ENCODE measurements around the gene TAF11L14. TPM values are rescaled to one million over a fixed set of nuclear protein-coding genes. Genes with fewer than 3 reads are reported as not detected.
"Not testable (repeated sequence)": the region's sequence is repeated elsewhere in the genome, so short reads cannot be mapped to it uniquely, and the experiment has no call there.

The TAF11L14 gene
- total RNA-seq (2014; rRNA removed; shearing (Covaris generic)) = not detected in 2 replicates
- polyA plus RNA-seq (2015; cell fraction: cytosol; rRNA removed) = not detected in 2 replicates
- polyA plus RNA-seq (2015; cell fraction: nucleus; rRNA removed) = not detected in 2 replicates

DNA sequence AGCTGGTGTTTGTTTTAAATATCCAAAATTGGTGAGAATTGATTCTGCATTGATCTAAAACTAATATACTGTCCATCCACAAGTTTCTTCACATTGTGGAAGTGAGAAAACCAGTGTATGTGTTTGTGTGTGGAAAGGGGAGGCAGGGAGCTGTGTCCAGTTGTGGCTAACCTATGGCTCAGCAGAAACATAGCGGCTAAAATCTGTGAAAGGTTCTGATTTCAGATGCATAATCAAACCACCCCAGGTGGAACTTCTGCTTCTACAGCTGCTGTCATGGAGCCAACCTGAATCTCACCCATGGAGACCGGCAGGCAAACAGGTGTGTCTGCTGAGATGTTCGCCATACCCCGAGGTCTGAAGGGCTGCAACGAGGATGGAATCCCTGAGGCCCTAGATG is at the start of gene TAF11L14:
Gene TAF11L14, plus strand, starts transcription at position 301 of the 400 bp plus-strand sequence.
- DNase-seq (ENCODE audit: low read depth, low spot score) = no peak
- in situ Hi-C loops (cut with HindIII; ENCODE audit: low pct_unique_long_range_greater_than_20kb, low sequenced_read_pairs) = no loop called here

- in situ Hi-C loops (cut with HindIII; ENCODE audit: low pct_unique_long_range_greater_than_20kb, low sequenced_read_pairs); DNase-seq (ENCODE audit: low read depth, low spot score): not testable (repeated sequence)
Observed at GRCh38 chr5:17585658-17586057, 48.6 kb upstream of the TAF11L14 start, which contains the start of gene TAF11L7. TSS of gene TAF11L7 (minus strand) at chr5:17585758.

GRCh38 chr5:17590860-17591259 is 43.4 kb upstream of the TAF11L14 start, which contains the start of gene TAF11L8:
TSS of gene TAF11L8 (minus strand) at chr5:17590960.
- in situ Hi-C loops (cut with HindIII; ENCODE audit: low pct_unique_long_range_greater_than_20kb, low sequenced_read_pairs) = not testable (repeated sequence)

GRCh38 chr5:17594255-17594654 is 40.0 kb upstream of the TAF11L14 start, which contains the start of gene TAF11L9:
TSS of gene TAF11L9 (minus strand) at chr5:17594394.
- in situ Hi-C loops (cut with HindIII; ENCODE audit: low pct_unique_long_range_greater_than_20kb, low sequenced_read_pairs) = not testable (repeated sequence)

More at GRCh38 chr5:17590860-17591259, 43.4 kb upstream of the TAF11L14 start, which contains the start of gene TAF11L8:
- not testable (repeated sequence) for DNase-seq (ENCODE audit: low read depth, low spot score)

DNA sequence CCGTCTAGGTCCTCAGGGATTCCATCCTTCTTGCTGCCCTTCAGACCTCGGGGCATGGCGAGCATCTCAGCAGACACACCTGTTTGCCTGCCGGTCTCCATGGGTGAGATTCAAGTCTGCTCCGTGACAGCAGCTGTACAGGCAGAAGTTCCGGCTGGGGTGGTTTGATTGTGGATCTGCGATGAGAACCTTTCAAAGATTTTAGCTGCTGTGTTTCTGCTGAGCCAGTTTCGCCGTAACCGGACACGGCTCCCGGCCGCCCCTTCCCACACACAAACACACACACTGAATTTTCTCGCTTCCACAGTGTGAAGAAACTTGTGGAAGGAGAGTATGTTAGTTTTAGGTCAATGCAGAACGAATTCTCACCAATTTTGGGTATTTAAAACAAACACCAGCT is 36.5 kb upstream of the TAF11L14 start, which contains the start of gene TAF11L10:
Gene TAF11L10, minus strand, starts transcription at position 101 of the 400 bp plus-strand sequence.
- DNase-seq (ENCODE audit: low read depth, low spot score); in situ Hi-C loops (cut with HindIII; ENCODE audit: low pct_unique_long_range_greater_than_20kb, low sequenced_read_pairs): not testable (repeated sequence)

More at GRCh38 chr5:17594255-17594654, 40.0 kb upstream of the TAF11L14 start, which contains the start of gene TAF11L9:
- not testable (repeated sequence) for DNase-seq (ENCODE audit: low read depth, low spot score)

DNA sequence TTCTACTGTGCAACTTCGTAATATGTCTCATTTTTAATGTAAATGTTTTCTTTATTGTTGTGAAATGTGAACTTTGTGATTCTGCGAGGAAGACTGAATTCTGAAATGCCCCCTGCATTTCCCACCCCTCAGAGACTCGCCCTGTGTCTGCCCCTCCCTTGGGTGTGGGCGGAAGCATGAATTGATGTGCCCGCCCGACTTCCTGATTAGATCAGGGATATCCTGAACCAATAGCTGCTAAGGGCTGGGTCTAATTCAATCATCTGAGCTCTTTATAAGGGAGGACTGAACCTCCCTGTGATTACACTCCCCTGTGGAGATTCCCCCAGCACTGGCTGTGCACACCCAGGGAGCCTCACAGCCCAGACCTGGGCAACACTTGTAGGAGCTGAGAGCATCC is 30.4 kb upstream of the TAF11L14 start, which contains the start of gene TAF11L11:
Gene TAF11L11, plus strand, starts transcription at position 304 of the 400 bp plus-strand sequence.
- in situ Hi-C loops (cut with HindIII; ENCODE audit: low pct_unique_long_range_greater_than_20kb, low sequenced_read_pairs); DNase-seq (ENCODE audit: low read depth, low spot score): not testable (repeated sequence)

GRCh38 chr5:17604951-17605350 is 29.3 kb upstream of the TAF11L14 start:
- in situ Hi-C loops (cut with HindIII; ENCODE audit: low pct_unique_long_range_greater_than_20kb, low sequenced_read_pairs) = no loop called here
- DNase-seq (ENCODE audit: low read depth, low spot score) = no peak

DNA sequence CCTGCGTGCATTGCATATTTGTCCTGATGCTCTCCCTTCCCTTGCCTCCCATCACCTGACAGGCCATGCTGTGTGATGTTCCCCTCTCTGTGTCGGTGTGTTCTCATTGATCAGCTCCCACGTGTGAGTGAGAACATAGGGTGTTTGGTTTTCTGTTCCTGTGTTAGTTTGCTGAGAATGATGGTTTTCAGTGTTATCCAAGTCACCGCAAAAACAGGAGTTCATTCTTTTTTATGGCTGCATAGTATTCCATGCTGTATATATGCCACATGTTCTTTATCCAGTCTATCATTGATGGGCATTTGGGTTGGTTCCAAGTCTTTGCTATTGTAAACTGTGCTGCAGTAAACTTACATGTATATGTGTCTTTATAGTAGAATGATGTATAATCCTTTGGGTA is 26.8 kb upstream of the TAF11L14 start:
- DNase-seq (ENCODE audit: low read depth, low spot score); in situ Hi-C loops (cut with HindIII; ENCODE audit: low pct_unique_long_range_greater_than_20kb, low sequenced_read_pairs): not testable (repeated sequence)

DNA sequence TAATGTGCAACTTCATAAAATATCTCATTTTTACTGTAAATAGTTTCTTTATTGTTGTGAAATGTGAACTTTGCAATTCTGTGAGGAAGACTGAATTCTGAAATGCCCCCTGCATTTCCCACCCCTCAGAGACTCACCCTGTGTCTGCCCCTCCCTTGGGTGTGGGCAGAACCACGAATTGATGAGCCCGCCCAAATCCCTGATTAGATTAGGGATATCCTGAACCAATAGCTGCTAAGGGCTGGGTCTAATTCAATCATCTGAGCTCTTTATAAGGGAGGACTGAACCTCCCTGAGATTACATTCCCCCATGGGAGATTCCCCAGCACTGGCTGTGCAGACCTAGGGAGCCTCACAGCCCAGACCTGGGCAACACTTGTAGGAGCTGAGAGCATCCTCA is 24.2 kb upstream of the TAF11L14 start, which contains the start of gene TAF11L12:
Gene TAF11L12, plus strand, starts transcription at position 301 of the 400 bp plus-strand sequence.
- in situ Hi-C loops (cut with HindIII; ENCODE audit: low pct_unique_long_range_greater_than_20kb, low sequenced_read_pairs); DNase-seq (ENCODE audit: low read depth, low spot score): not testable (repeated sequence)

GRCh38 chr5:17614872-17615605 is 19.2 kb upstream of the TAF11L14 start:
- DNase-seq (ENCODE audit: low read depth, low spot score) = no peak
- in situ Hi-C loops (cut with HindIII; ENCODE audit: low pct_unique_long_range_greater_than_20kb, low sequenced_read_pairs) = no loop called here

GRCh38 chr5:17619354-17619753 is 14.9 kb upstream of the TAF11L14 start:
- no peak for DNase-seq (ENCODE audit: low read depth, low spot score)
- in situ Hi-C loops (cut with HindIII; ENCODE audit: low pct_unique_long_range_greater_than_20kb, low sequenced_read_pairs) = no loop called here

- DNase-seq (ENCODE audit: low read depth, low spot score) = peak; percentile 21
Observed at GRCh38 chr5:17620627-17621026, 13.6 kb upstream of the TAF11L14 start.

DNA sequence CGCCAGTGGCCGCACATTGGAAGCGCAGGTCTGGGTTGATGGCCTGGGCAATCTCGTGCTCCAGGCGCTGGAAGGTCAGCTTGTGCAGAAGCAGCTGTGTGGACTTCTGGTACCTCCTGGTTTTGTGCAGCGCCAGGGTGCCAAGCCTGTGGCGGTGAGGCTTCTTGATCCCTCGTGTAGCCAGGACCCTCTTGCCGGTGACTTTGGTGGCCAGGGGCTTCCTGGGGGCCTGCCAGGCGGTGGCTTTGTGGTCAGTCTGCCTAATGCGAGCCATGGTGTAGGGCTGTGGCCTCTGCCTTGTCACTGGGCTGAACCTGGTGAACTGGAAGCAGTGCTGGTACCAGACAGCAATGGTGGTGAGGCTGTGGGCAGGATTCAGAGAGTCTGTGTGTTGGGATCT is 8.6 kb upstream of the TAF11L14 start:
- DNase-seq (ENCODE audit: low read depth, low spot score) = no peak
- in situ Hi-C loops (cut with HindIII; ENCODE audit: low pct_unique_long_range_greater_than_20kb, low sequenced_read_pairs) = no loop called here

More at GRCh38 chr5:17620627-17621026, 13.6 kb upstream of the TAF11L14 start:
- in situ Hi-C loops (cut with HindIII; ENCODE audit: low pct_unique_long_range_greater_than_20kb, low sequenced_read_pairs) = no loop called here

- in situ Hi-C loops (cut with HindIII; ENCODE audit: low pct_unique_long_range_greater_than_20kb, low sequenced_read_pairs) = not testable (repeated sequence)
Observed at GRCh38 chr5:17631788-17632187, 2.5 kb upstream of the TAF11L14 start, which contains the start of gene TAF11L13. TSS of gene TAF11L13 (plus strand) at chr5:17632088.

DNA sequence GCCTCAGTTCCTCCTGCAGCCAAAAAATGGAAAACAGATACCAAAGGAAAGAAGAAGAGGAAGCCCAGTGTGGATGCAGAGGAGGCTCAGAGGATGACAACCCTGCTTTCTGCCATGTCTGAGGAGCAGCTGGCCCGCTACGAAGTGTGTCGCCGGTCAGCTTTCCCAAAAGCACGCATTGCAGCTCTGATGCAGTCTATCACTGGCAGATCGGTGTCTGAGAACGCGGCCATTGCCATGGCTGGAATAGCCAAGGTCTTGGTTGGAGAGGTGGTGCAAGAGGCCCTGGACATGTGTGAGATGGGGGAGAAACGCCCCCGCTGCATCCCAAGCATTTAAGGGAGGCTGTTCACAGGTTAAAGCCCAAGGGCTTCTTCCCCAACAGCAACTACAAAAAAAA is 15.0 kb downstream of the TAF11L14 start:
- in situ Hi-C loops (cut with HindIII; ENCODE audit: low pct_unique_long_range_greater_than_20kb, low sequenced_read_pairs); DNase-seq (ENCODE audit: low read depth, low spot score): not testable (repeated sequence)

More at GRCh38 chr5:17631788-17632187, 2.5 kb upstream of the TAF11L14 start, which contains the start of gene TAF11L13:
- DNase-seq (ENCODE audit: low read depth, low spot score) = not testable (repeated sequence)

GRCh38 chr5:17655201-17655759 is 21.0 kb downstream of the TAF11L14 start:
- DNase-seq (ENCODE audit: low read depth, low spot score); in situ Hi-C loops (cut with HindIII; ENCODE audit: low pct_unique_long_range_greater_than_20kb, low sequenced_read_pairs): not testable (repeated sequence)

DNA sequence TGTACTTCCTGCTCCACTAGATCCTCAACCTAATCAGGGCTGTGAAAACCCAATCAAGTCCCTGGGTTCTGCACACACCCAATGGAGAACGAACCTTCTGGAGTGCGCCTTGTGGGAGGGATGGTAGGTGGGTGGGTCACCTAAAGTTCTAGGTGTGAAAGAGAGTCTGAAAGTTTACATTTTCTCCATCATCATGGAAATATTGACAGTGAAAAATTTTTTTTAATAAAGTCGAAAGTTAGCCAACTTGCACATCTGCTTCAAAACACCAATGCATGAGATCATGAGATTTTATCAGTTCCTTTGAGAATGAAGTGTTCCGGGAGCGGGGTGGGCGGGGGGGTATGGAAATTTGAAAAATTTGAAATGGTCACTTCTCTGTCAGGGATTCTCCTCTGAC is 21.7 kb downstream of the TAF11L14 start:
- no peak for DNase-seq (ENCODE audit: low read depth, low spot score)
- in situ Hi-C loops (cut with HindIII; ENCODE audit: low pct_unique_long_range_greater_than_20kb, low sequenced_read_pairs) = no loop called here

GRCh38 chr5:17663182-17663581 is 28.9 kb downstream of the TAF11L14 start:
- no peak for DNase-seq (ENCODE audit: low read depth, low spot score)
- in situ Hi-C loops (cut with HindIII; ENCODE audit: low pct_unique_long_range_greater_than_20kb, low sequenced_read_pairs) = no loop called here
